ENCODE data around the gene LAD1. TPM values are rescaled to one million over a fixed set of nuclear protein-coding genes. Genes with fewer than 3 reads are reported as not detected.

Gene LAD1
- total RNA-seq, 1 donor from 2014 or later: not detected

DNA sequence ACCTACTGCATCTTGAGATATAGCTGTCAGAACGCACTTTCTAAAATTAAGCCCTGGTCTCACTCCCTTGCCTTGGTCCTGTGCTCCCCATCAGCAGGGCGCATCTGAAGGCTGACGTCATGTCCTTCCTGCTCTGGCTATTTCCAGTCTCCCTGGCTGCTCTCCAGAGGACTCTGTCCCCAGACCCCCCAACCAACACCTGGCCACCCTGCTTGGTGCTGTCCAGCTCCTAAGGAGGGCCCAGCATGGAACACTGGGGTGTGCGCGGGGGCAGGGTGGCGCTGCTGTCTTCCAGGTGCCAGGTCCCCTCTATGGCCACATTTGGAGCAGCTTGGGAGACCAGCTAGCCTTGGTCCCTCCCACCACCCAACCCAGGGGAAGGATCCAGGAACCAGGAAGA, 29.9 kb downstream of the LAD1 start:
- TF ChIP-seq, protein P1, sequence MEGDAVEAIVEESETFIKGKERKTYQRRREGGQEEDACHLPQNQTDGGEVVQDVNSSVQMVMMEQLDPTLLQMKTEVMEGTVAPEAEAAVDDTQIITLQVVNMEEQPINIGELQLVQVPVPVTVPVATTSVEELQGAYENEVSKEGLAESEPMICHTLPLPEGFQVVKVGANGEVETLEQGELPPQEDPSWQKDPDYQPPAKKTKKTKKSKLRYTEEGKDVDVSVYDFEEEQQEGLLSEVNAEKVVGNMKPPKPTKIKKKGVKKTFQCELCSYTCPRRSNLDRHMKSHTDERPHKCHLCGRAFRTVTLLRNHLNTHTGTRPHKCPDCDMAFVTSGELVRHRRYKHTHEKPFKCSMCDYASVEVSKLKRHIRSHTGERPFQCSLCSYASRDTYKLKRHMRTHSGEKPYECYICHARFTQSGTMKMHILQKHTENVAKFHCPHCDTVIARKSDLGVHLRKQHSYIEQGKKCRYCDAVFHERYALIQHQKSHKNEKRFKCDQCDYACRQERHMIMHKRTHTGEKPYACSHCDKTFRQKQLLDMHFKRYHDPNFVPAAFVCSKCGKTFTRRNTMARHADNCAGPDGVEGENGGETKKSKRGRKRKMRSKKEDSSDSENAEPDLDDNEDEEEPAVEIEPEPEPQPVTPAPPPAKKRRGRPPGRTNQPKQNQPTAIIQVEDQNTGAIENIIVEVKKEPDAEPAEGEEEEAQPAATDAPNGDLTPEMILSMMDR (IDR thresholded peaks at IDR 0.05): no peak
- no peak overlapping the region for H3K4me3 Mint-ChIP-seq
- no peak for DNase-seq
- H3K27me3 Mint-ChIP-seq: peaks cover 12% of the 10 kb centered on the region
- H3K4me1 Mint-ChIP-seq: no peaks in the 10 kb centered on the region
- intact Hi-C loops (cut with micrococcal nuclease): no loop called here
- H3K9me3 Mint-ChIP-seq: no peaks in the 10 kb centered on the region
- no peak for ATAC-seq (ENCODE audit: low read depth)
- no peak overlapping the region for H3K27ac Mint-ChIP-seq
- no peaks in the 10 kb centered on the region for H3K36me3 Mint-ChIP-seq (ENCODE audit: low read depth)
- ChIA-PET POLR2A (no interaction called here), CTCF (no interaction called here)

DNA sequence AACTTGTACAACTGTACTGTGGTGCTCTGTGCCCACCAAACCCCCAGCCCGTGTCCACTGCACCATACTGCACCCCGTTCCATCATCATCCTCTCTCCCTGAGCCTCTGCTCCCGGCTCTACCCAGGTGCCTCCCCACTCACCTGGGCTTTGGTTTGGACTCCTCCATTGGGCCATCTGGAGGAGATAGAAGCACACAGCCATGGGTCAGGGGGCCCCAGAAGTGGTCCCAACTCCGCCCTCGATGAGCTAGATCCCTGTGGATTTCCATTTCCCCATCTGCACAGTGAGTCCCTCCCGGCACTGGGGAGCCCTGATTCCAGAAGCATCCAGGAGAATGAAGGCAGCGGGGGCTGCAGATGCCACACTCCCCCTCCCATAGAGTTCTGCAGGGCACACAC, 32.4 kb downstream of the LAD1 start:
- Mint-ChIP-seq H3K9me3 (no peaks in the 10 kb centered on the region), H3K27me3 (peaks cover 22% of the 10 kb centered on the region), H3K27ac (no peak overlapping the region), H3K4me3 (no peak overlapping the region), H3K36me3 (ENCODE audit: low read depth) (no peaks in the 10 kb centered on the region), H3K4me1 (no peaks in the 10 kb centered on the region)
- intact Hi-C loops (cut with micrococcal nuclease): no loop called here
- no peak for ATAC-seq (ENCODE audit: low read depth)
- POLR2A ChIA-PET: no interaction called here
- CTCF ChIA-PET: no interaction called here
- no peak for DNase-seq
- TF ChIP-seq, protein P1 (IDR thresholded peaks at IDR 0.05): no peak

DNA sequence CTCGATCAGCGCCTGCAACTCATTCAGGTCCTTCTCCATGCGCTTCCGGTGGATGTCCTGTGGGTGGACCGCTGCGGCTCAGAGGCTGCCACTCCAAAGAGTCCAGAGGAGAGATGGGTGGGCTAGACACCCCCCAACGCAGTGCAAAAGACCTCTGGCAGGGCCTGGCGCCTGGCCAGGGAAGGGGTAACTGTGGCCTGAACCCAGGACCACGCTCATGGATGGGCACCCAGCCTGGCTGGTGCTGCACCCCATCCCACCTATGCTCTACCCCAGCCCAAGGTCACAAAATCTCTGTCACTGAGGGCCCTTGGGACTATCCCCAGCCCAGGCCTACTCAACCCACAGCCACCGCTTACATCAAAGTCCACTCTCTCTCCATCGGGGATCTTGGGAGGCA, 33.9 kb downstream of the LAD1 start:
- no peak overlapping the region for H3K27ac Mint-ChIP-seq
- POLR2A ChIA-PET: no interaction called here
- no peak overlapping the region for H3K4me3 Mint-ChIP-seq
- DNase-seq (no peak), ATAC-seq (ENCODE audit: low read depth) (no peak)
- no peaks in the 10 kb centered on the region for H3K9me3 Mint-ChIP-seq
- no peaks in the 10 kb centered on the region for H3K4me1 Mint-ChIP-seq
- H3K27me3 Mint-ChIP-seq: peaks cover 20% of the 10 kb centered on the region
- intact Hi-C loops (cut with micrococcal nuclease): no loop called here
- CTCF ChIA-PET: interaction anchor here (0.6 kb wide), 1 partner anchor 26 kb away, joined by 3 read pairs; no protein-coding TSS in a partner anchor
- no peaks in the 10 kb centered on the region for H3K36me3 Mint-ChIP-seq (ENCODE audit: low read depth)
- TF ChIP-seq, protein P1 (IDR thresholded peaks at IDR 0.05): no peak

DNA sequence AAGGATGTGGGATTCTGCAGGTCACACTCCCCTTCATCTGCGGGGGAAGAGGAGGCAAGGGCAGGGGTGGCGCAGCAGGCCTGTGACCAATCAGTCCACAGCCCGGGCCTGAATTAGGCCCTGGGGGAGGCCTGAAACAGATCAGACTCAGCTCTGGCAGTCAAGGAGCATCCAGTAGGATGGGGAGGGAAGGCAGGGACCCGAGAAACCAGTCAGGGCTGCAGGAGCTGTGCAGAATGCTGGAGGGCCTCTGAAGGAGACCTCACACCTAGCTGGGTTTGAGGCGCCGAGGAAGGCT, 34.4 kb downstream of the LAD1 start:
- intact Hi-C loops (cut with micrococcal nuclease): no loop called here
- CTCF ChIA-PET: interaction anchor here (0.6 kb wide), 1 partner anchor 25 kb away, joined by 3 read pairs; no protein-coding TSS in a partner anchor
- H3K36me3 Mint-ChIP-seq (ENCODE audit: low read depth): no peaks in the 10 kb centered on the region
- TF ChIP-seq, protein P1 (IDR thresholded peaks at IDR 0.05): no peak
- no peaks in the 10 kb centered on the region for H3K4me1 Mint-ChIP-seq
- H3K27me3 Mint-ChIP-seq: peaks cover 20% of the 10 kb centered on the region
- ATAC-seq (ENCODE audit: low read depth): no peak
- no peak for DNase-seq
- H3K4me3 Mint-ChIP-seq: no peak overlapping the region
- no peaks in the 10 kb centered on the region for H3K9me3 Mint-ChIP-seq
- POLR2A ChIA-PET: no interaction called here
- no peak overlapping the region for H3K27ac Mint-ChIP-seq

DNA sequence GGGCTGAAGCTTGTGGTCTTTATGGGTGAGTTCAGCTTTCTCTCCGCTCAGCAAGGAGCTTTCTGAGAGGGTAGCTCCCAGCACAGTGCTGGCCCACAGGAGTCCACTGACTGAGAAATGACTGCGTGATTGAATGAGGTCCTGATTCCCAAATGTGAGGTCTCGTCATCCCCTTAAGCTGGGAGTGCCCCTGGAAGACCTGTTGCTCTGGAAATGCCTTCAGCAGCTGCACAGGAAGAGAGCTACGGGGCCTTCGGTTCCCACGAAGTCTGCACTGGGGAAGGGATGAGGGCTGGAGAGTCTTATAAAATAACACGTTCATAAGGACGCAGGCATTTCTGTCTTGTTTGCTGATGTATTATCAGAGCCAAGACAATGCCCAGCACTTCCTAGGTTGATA, 35.7 kb downstream of the LAD1 start:
- TF ChIP-seq, protein P1 (IDR thresholded peaks at IDR 0.05): no peak
- intact Hi-C loops (cut with micrococcal nuclease): no loop called here

More for the DNA sequence above, 35.7 kb downstream of the LAD1 start:
- ChIA-PET POLR2A (no interaction called here), CTCF (interaction anchor here (1.2 kb wide), 1 partner anchor 15 kb away, joined by 3 read pairs; no protein-coding TSS in a partner anchor)
- Mint-ChIP-seq H3K4me3 (no peak overlapping the region), H3K27ac (no peak overlapping the region), H3K4me1 (no peaks in the 10 kb centered on the region), H3K36me3 (ENCODE audit: low read depth) (no peaks in the 10 kb centered on the region), H3K27me3 (peaks cover 16% of the 10 kb centered on the region), H3K9me3 (no peaks in the 10 kb centered on the region)
- DNase-seq (no peak), ATAC-seq (ENCODE audit: low read depth) (no peak)
